ENCODE results near the gene HTR5A. TPM values are rescaled to one million over a fixed set of nuclear protein-coding genes. Genes with fewer than 3 reads are reported as not detected.

HTR5A gene
- total and polyA plus RNA-seq, 2 of the 13 experiments (the other 11 are each of a cell fraction or from before 2014, with no cell fraction given), result not detected

GRCh38 chr7:155131090-155131489 lies 61.0 kb downstream of the HTR5A start:
- Histone ChIP-seq H3K4me3 (replicated peaks in 1 of 3; ENCODE audit: insufficient read depth in 1 of 3, low read depth in 2 of 3, low read length in 3 of 3) (no peak overlapping the region), H3K27ac (ENCODE audit: extremely low read length, insufficient read depth, low read length) (no peak overlapping the region), H3K27me3 (ENCODE audit: control insufficient read depth in 1 of 2, insufficient read depth in 2 of 2, low read length in 2 of 2) (no peaks in the 10 kb centered on the region), H3K36me3 (replicated peaks in 1 of 2; ENCODE audit: control insufficient read depth in 1 of 2, insufficient read depth in 2 of 2, low read length in 2 of 2) (no peaks in the 10 kb centered on the region), H3K79me2 (ENCODE audit: insufficient read depth, low read length) (no peaks in the 10 kb centered on the region), H4K20me1 (ENCODE audit: insufficient read depth, low read length) (no peaks in the 10 kb centered on the region), H3K4me1 (ENCODE audit: insufficient read depth, low read length) (no peaks in the 10 kb centered on the region), H3K4me2 (ENCODE audit: low read depth, low read length) (no peak overlapping the region), H2AFZ (ENCODE audit: low read length) (no peak overlapping the region), H3K9me3 (ENCODE audit: low read length) (no peaks in the 10 kb centered on the region), H3K9ac (ENCODE audit: insufficient read depth, low read depth, low read length) (no peak overlapping the region)
- no peak for TF ChIP-seq DZIP1 (CRISPR knock-in tag; IDR thresholded peaks at IDR 0.05)
- TF ChIP-seq ZNF780A (CRISPR knock-in tag; IDR thresholded peaks at IDR 0.05), result no peak
- TF ChIP-seq MAZ (IDR thresholded peaks at IDR 0.05; ENCODE audit: borderline replicate concordance, low read depth, low read length), result no peak
- TF ChIP-seq MAZ (CRISPR knock-in tag; IDR thresholded peaks at IDR 0.05; ENCODE audit: low read depth), result no peak
- TF ChIP-seq SOX6 (IDR thresholded peaks at IDR 0.05), result no peak
- no peak for TF ChIP-seq SOX6 (CRISPR knock-in tag; IDR thresholded peaks at IDR 0.05)
- no peak for TF ChIP-seq GABPB1 (CRISPR knock-in tag; IDR thresholded peaks at IDR 0.05)
- TF ChIP-seq AHR (CRISPR knock-in tag; IDR thresholded peaks at IDR 0.05), result no peak
- no peak for TF ChIP-seq UBTF (CRISPR knock-in tag; IDR thresholded peaks at IDR 0.05)
- no peak for TF ChIP-seq YEATS2 (CRISPR knock-in tag; IDR thresholded peaks at IDR 0.05; ENCODE audit: borderline replicate concordance)
- no peak for TF ChIP-seq ZNF260 (CRISPR knock-in tag; IDR thresholded peaks at IDR 0.05; ENCODE audit: borderline replicate concordance, low read depth)
- TF ChIP-seq CCDC6 (CRISPR knock-in tag; IDR thresholded peaks at IDR 0.05), result no peak
- TF ChIP-seq ZNF607 (CRISPR knock-in tag; IDR thresholded peaks at IDR 0.05; ENCODE audit: borderline replicate concordance), result no peak
- TF ChIP-seq ZNF670 (CRISPR knock-in tag; IDR thresholded peaks at IDR 0.05; ENCODE audit: borderline replicate concordance), result no peak
- TF ChIP-seq BCL6 (CRISPR knock-in tag; IDR thresholded peaks at IDR 0.05), result no peak
- no peak for TF ChIP-seq ZNF691 (CRISPR knock-in tag; IDR thresholded peaks at IDR 0.05; ENCODE audit: borderline replicate concordance, low read depth)
- no peak for TF ChIP-seq TIGD3 (CRISPR knock-in tag; IDR thresholded peaks at IDR 0.05; ENCODE audit: borderline replicate concordance)
- intact Hi-C loops (cut with micrococcal nuclease; ENCODE audit: unreplicated experiment), result no loop called here
- in situ Hi-C loops (cut with HindIII; ENCODE audit: extremely low pct_ligation_motif_present, low pct_unique_long_range_greater_than_20kb), result no loop called here
- ChIA-PET POLR2A (no interaction called here), CTCF (ENCODE audit: low intra/inter-chr PET ratio, low total read pairs) (no interaction called here)
- no TSS peak for BruUV-seq (replicated peaks)
- ATAC-seq, result no peak
- no peak for DNase-seq (ENCODE audit: low spot score)
- 31% methylated on average over 7 of the region's 13 CpGs for WGBS (ENCODE audit: low lambda C conversion rate)
- no peak for FAIRE-seq
